HCT116 (cell line): ENCODE results near the gene NIM1K. TPM values are rescaled to one million over a fixed set of nuclear protein-coding genes. Genes with fewer than 3 reads are reported as not detected.

Experiments
- ATAC-seq: fragments of 200-7000 bp; cut with Tn5 transposase; 2 replicates; pipeline ENCODE4 v1.9.1; 2020; ENCODE audit warnings: mild to moderate bottlenecking, moderate library complexity
- BruUV-seq: library from RNA; stranded (reverse); fragments of 400-500 nt; replicated peaks from 2 replicates; lab custom pipeline; 2021; lab: Mats Ljungman, UMichigan
- CTCF ChIA-PET: fragments of 300-600 bp; sonication (Branson Sonifier 250); formaldehyde crosslinking; loops from one replicate; lab custom pipeline; 2021; ENCODE audit warnings: antibody characterized with exemption; lab: Charles Lee
- POLR2A ChIA-PET: fragments of 300-600, 350-600 bp; sonication (Branson Sonifier 250); formaldehyde crosslinking; loops from one replicate; lab custom pipeline; 2021; ENCODE audit warnings: antibody characterized with exemption; lab: Charles Lee
- RAD21 ChIA-PET, 2 experiments: fragments of 300-600 bp; sonication (Branson Sonifier 250); formaldehyde crosslinking; loops; one replicate each; lab custom pipeline; 2023; ENCODE audit warnings: low total read pairs in 2 of 2; ENCODE audit not compliant: uncharacterized antibody in 2 of 2, unreplicated experiment in 2 of 2, low non-redundant PET in 1 of 2; lab: Charles Lee
- DNase-seq: peaks from one replicate; pipeline ENCODE4 v3.0.0-alpha.2; 2010; ENCODE audit warnings: low read depth, low spot score
- H2AFZ ChIP-seq: fragments of 200-600 bp; shearing (Covaris generic), sonication (generic); 2 replicates; pipeline ENCODE4 v1.6.1; 2017; ENCODE audit warnings: low read depth, mixed run types, mixed read lengths, antibody characterized with exemption, low read length; ENCODE audit not compliant: poor library complexity, severe bottlenecking
- H3K27ac ChIP-seq: 2 replicates; pipeline ENCODE4 v1.5.1; 2012; ENCODE audit warnings: low read depth, low read length
- H3K27me3 ChIP-seq: fragments of 200-600 bp; sonication (generic); 2 replicates; pipeline ENCODE4 v1.6.1; 2016; ENCODE audit warnings: mixed run types, low read length, mixed read lengths; ENCODE audit not compliant: insufficient read depth
- H3K36me3 ChIP-seq, 2 experiments: fragments of 200-500 bp in 1 of 2; fragments of 200-600 bp in 1 of 2; sonication (Bioruptor generic) in 1 of 2; sonication (generic) in 1 of 2; 2 replicates each; pipeline versions ENCODE4 v1.5.1 to v1.6.1; 2014 to 2016; ENCODE audit warnings: low read length in 2 of 2, inconsistent platforms in 1 of 2, mixed read lengths in 1 of 2, mixed run types in 1 of 2; ENCODE audit not compliant: insufficient read depth in 2 of 2, control insufficient read depth in 1 of 2
- H3K4me1 ChIP-seq, 2 experiments: fragments of 200-600 bp in 1 of 2; sonication (generic) in 1 of 2; 2 replicates each; pipeline versions ENCODE4 v1.5.1 to v1.6.1; 2012 to 2017; ENCODE audit warnings: low read length in 2 of 2, inconsistent platforms in 1 of 2, mild to moderate bottlenecking in 1 of 2, mixed read lengths in 1 of 2, mixed run types in 1 of 2, moderate library complexity in 1 of 2; ENCODE audit not compliant: insufficient read depth in 2 of 2, control insufficient read depth in 1 of 2
- H3K4me2 ChIP-seq: fragments of 200-600 bp; sonication (generic); 2 replicates; pipeline ENCODE4 v1.6.1; 2017; ENCODE audit warnings: mixed run types, low read length, mixed read lengths
- H3K4me3 ChIP-seq, 2 experiments: fragments of 200-600 bp in 1 of 2; sonication (generic) in 1 of 2; replicated peaks in 1 of 2; 2 replicates each; pipeline ENCODE4 v1.5.1; 2011 to 2016; ENCODE audit warnings: low read length in 2 of 2, control low read depth in 1 of 2, low read depth in 1 of 2, mild to moderate bottlenecking in 1 of 2, mixed read lengths in 1 of 2, mixed run types in 1 of 2
- H3K79me2 ChIP-seq: fragments of 200-600 bp; sonication (generic); 2 replicates; pipeline ENCODE4 v1.6.1; 2017; ENCODE audit warnings: mild to moderate bottlenecking, mixed run types, low read length, moderate library complexity, mixed read lengths; ENCODE audit not compliant: insufficient read depth
- H3K9ac ChIP-seq: fragments of 200-600 bp; sonication (generic); 2 replicates; pipeline ENCODE4 v1.6.1; 2016; ENCODE audit warnings: low read length, mixed read lengths
- H3K9me2 ChIP-seq: fragments of 200-600 bp; sonication (generic), shearing (Covaris generic); 2 replicates; pipeline ENCODE4 v1.6.1; 2017; ENCODE audit warnings: mixed run types, mild to moderate bottlenecking, moderate library complexity; ENCODE audit not compliant: insufficient read depth
- H3K9me3 ChIP-seq, 2 experiments: fragments of 200-500 bp in 1 of 2; fragments of 200-600 bp in 1 of 2; sonication (Bioruptor generic) in 1 of 2; sonication (generic) in 1 of 2; 2 replicates each; pipeline ENCODE4 v1.6.1; 2014 to 2017; ENCODE audit warnings: low read length in 2 of 2, mixed read lengths in 2 of 2, inconsistent platforms in 1 of 2, low read depth in 1 of 2, mild to moderate bottlenecking in 1 of 2, mixed run types in 1 of 2, moderate library complexity in 1 of 2; ENCODE audit not compliant: control insufficient read depth in 1 of 2, insufficient read depth in 1 of 2
- H4K20me1 ChIP-seq: fragments of 200-600 bp; sonication (generic), shearing (Covaris generic); 2 replicates; pipeline ENCODE4 v1.6.1; 2017; ENCODE audit warnings: mixed run types, mild to moderate bottlenecking, moderate library complexity; ENCODE audit not compliant: insufficient read depth
- CBX3 ChIP-seq: IDR thresholded peaks from 2 replicates; pipeline ENCODE4 v1.6.1; 2012; ENCODE audit warnings: low read depth
- ELF1 ChIP-seq: IDR thresholded peaks from 2 replicates; pipeline ENCODE4 v1.6.1; 2012; ENCODE audit warnings: low read depth, borderline replicate concordance
- EZH2phosphoT487 ChIP-seq: fragments of 200-600 bp; IDR thresholded peaks from 2 replicates; pipeline ENCODE4 v1.6.1; 2018; ENCODE audit warnings: antibody characterized with exemption, borderline replicate concordance
- FOSL1 ChIP-seq: IDR thresholded peaks from 2 replicates; pipeline ENCODE4 v1.6.1; 2012; ENCODE audit warnings: low read depth
- SP1 ChIP-seq: IDR thresholded peaks from 2 replicates; pipeline ENCODE4 v1.6.1; 2012; ENCODE audit warnings: low read depth
- TCF7L2 ChIP-seq: IDR thresholded peaks from 2 replicates; pipeline ENCODE4 v1.7.0; 2011; ENCODE audit warnings: borderline replicate concordance, inconsistent platforms; ENCODE audit not compliant: insufficient read depth, insufficient read length; ENCODE audit errors: extremely low read depth
- ZFX ChIP-seq: fragments of 450-650 bp; IDR thresholded peaks from 2 replicates; pipeline ENCODE4 v1.6.1; 2017
- ZNF274 ChIP-seq: fragments of 200-500 bp; sonication (Bioruptor generic); IDR thresholded peaks from 2 replicates; pipeline ENCODE4 v1.6.1; 2014; ENCODE audit warnings: mild to moderate bottlenecking, low read depth, low read length, inconsistent platforms
- intact Hi-C: fragments of 100-400 bp; cut with micrococcal nuclease; formaldehyde crosslinking; loops from 2 replicates; pipeline ENCODE4 v1.10.0; 2022
- total RNA-seq: library from RNA; stranded (reverse); gene quantifications from one replicate; pipeline ENCODE4 v1.2.1, GENCODE V29; 2021; ENCODE audit not compliant: unreplicated experiment

Gene NIM1K
- total RNA-seq, 1 experiment from 2014 or later: 0.44 TPM

- ChIA-PET CTCF (interaction anchor here (0.9 kb wide), 1 partner anchor 263 kb away, joined by 3 read pairs; no protein-coding TSS in a partner anchor), RAD21 (no interaction called here), POLR2A (no interaction called here)
- H3K4me3 ChIP-seq: no peak overlapping the region
- TF ChIP-seq SP1: no peak
- no peak for TF ChIP-seq FOSL1
- no peak for TF ChIP-seq ZFX
- TF ChIP-seq EZH2phosphoT487: no peak
- no peaks in the 10 kb centered on the region for H3K27me3 ChIP-seq
- H3K9me2 ChIP-seq: no peaks in the 10 kb centered on the region
- H3K79me2 ChIP-seq: no peaks in the 10 kb centered on the region
- H3K36me3 ChIP-seq: no peaks in the 10 kb centered on the region
- H3K4me1 ChIP-seq: no peaks in the 10 kb centered on the region; a peak in 1 of 4 replicates
- no peak for ATAC-seq
- intact Hi-C loops: loop anchor here (10.0 kb wide), 1 partner anchor 263 kb away; the partner anchor contains the start of gene TMEM267
- no peak for DNase-seq
- no TSS peak for BruUV-seq
- no peak overlapping the region for H2AFZ ChIP-seq
- H3K27ac ChIP-seq: no peak overlapping the region
- no peaks in the 10 kb centered on the region for H4K20me1 ChIP-seq
- no peak overlapping the region for H3K4me2 ChIP-seq
- no peak overlapping the region for H3K9ac ChIP-seq
- H3K9me3 ChIP-seq: no peaks in the 10 kb centered on the region
Observed at GRCh38 chr5:43221502-43221901, 29.5 kb downstream of the NIM1K start.

GRCh38 chr5:43225649-43226245, 33.7 kb downstream of the NIM1K start:
- H3K9me3 ChIP-seq: no peaks in the 10 kb centered on the region
- DNase-seq: no peak
- BruUV-seq: no TSS peak
- no peak overlapping the region for H2AFZ ChIP-seq
- intact Hi-C loops: loop anchor here (5.0 to 10.0 kb wide), 2 partner anchors 259 to 318 kb away; partner anchors contain the start of gene TMEM267
- H3K79me2 ChIP-seq: no peaks in the 10 kb centered on the region
- H3K36me3 ChIP-seq: no peaks in the 10 kb centered on the region
- POLR2A ChIA-PET: no interaction called here
- no peak for ATAC-seq
- H3K4me2 ChIP-seq: no peak overlapping the region
- H3K9ac ChIP-seq: no peak overlapping the region
- H4K20me1 ChIP-seq: no peaks in the 10 kb centered on the region
- H3K4me1 ChIP-seq: no peaks in the 10 kb centered on the region; a peak in 1 of 4 replicates
- no peaks in the 10 kb centered on the region for H3K27me3 ChIP-seq
- RAD21 ChIA-PET: no interaction called here
- TF ChIP-seq CBX3 (no peak), TCF7L2 (no peak), ZFX (no peak), ZNF274 (no peak), ELF1 (no peak)
- no peak overlapping the region for H3K27ac ChIP-seq
- no peaks in the 10 kb centered on the region for H3K9me2 ChIP-seq
- no peak overlapping the region for H3K4me3 ChIP-seq
- CTCF ChIA-PET: interaction anchor here (1.7 to 3.1 kb wide), 2 partner anchors 164 to 317 kb away, joined by 4 to 20 read pairs; no protein-coding TSS in a partner anchor
